ENCODE results near the gene OR5B21. TPM values are rescaled to one million over a fixed set of nuclear protein-coding genes. Genes with fewer than 3 reads are reported as not detected.

The OR5B21 gene
- total RNA-seq, 1 donor from 2014 or later = not detected

- DNase-seq (ENCODE audit: low spot score) = no peak
Observed at GRCh38 chr11:58493676-58494075, 14.2 kb downstream of the OR5B21 start.

DNA sequence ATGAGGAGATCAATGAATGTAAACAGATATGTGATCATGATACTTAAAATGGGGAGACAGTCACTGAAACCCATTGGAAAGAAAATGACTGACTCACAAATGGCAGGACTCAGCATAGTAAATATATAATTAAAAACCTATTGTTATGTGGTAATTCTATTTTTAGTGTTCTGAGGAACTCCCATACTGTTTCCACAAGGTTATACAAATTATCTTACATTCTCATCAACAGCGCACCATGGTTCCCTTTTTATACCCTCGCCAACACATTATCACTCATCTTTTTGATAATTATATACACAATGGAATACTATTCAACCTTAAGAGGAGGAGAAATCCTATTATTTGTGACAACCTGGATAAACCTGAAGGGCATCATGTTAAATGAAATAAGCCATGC, 17.1 kb downstream of the OR5B21 start:
- DNase-seq (ENCODE audit: low spot score) = no peak

DNA sequence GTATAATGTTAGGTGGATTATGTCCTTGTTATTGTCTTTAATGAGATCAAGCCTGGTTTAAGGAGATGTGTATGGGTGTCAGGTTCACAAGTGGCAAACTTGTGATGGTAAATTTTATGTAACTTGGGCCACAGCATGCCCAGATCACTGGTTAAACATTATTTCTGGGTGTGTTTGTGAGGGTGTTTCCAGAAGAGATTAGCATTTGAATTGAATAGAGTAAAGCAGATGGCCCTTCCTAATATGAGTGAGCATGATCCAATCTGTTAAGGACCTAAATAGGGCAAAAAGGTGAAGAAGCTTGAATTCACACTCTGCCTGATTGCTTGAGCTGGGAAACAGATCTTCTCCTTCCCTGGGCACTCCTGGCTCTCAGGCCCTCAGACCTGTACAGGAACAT, 20.7 kb downstream of the OR5B21 start:
- no peak for DNase-seq (ENCODE audit: low spot score)

DNA sequence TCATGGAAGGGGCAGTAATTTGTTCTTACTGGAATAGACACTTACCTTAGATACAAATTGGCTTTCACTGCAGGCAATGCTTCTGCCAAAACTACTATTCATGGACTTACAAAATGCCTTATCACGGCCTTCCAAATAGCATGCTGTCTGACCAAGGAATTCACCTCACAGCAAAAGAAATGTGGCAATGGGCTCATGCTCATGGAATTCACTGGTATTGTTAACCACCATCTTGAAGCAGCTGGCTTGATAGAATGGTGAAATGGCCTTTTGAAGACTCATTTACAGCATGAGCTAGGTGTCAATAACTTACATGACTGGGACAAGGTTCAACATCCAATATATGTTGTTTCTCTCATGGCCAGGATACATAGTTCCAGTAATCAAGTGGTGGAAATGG, 21.9 kb downstream of the OR5B21 start:
- DNase-seq (ENCODE audit: low spot score) = no peak

- no peak for DNase-seq (ENCODE audit: low spot score)
Observed at GRCh38 chr11:58471892-58472291, 36.0 kb downstream of the OR5B21 start.

GRCh38 chr11:58466293-58466692, 41.6 kb downstream of the OR5B21 start:
- DNase-seq (ENCODE audit: low spot score) = no peak

DNA sequence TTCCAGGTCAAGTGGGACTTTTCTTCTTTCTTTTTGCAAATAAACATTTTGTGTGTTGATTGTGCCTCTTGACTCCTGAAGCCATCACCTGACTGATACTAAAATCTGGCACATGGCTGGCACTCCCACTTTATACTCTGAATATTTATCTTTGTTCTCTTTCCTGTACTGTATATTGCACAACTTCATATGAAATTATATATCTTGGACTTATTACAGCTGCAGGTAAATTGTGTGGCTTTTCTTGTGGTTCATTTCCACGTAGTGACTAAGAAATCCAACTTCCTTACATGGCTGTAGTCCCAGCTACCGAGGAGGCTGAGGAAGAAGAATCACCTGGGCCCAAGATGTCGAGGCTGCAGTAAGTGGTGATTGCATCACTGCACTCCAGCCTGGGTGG, 42.2 kb downstream of the OR5B21 start:
- no peak for DNase-seq (ENCODE audit: low spot score)

Other genes with a start within 250 kb of the OR5B21 start
- gene OR10W1, start 239.8 kb downstream of the OR5B21 start, total RNA-seq = not detected
- not detected for gene OR5B17, start 149.0 kb downstream of the OR5B21 start, total RNA-seq
- not detected for gene OR5B3, start 101.2 kb downstream of the OR5B21 start, total RNA-seq
- gene OR5B2, start 80.0 kb downstream of the OR5B21 start, total RNA-seq = not detected
- not detected for gene OR5B12, start 65.9 kb downstream of the OR5B21 start, total RNA-seq
- 11.8 TPM for gene LPXN, start 67.8 kb upstream of the OR5B21 start, total RNA-seq
- gene ZFP91, start 71.0 kb upstream of the OR5B21 start, total RNA-seq = 46.9 TPM
- 0.60 TPM for gene CNTF, start 114.6 kb upstream of the OR5B21 start, total RNA-seq
- 0.49 TPM for gene GLYAT, start 223.8 kb upstream of the OR5B21 start, total RNA-seq

Measured in mucosa of gallbladder (tissue), 1 donor.